K562 (cell line): Measurements from ENCODE around the gene KLHL13. TPM values are rescaled to one million over a fixed set of nuclear protein-coding genes. Genes with fewer than 3 reads are reported as not detected.

ENCODE experiments used
- ATAC-seq: fragments of 200-7000 bp; cut with Tn5 transposase; 3 replicates; pipeline ENCODE4 v1.9.1; 2020; ENCODE audit warnings: moderate library complexity
- BruUV-seq: library from RNA; stranded (reverse); fragments of 400-500 nt; replicated peaks from 2 replicates; lab custom pipeline; 2021; lab: Mats Ljungman, UMichigan
- CTCF ChIA-PET: fragments of 300-600 bp; formaldehyde crosslinking; extraction: SDS; loops from one replicate; lab custom pipeline; 2021; ENCODE audit warnings: low intra/inter-chr PET ratio; lab: Yijun Ruan, JAX
- POLR2A ChIA-PET: fragments of 300-600, 350-650 bp; sonication (Branson Sonifier 250); formaldehyde crosslinking; extraction: SDS; loops from one replicate; lab custom pipeline; 2021; ENCODE audit warnings: antibody characterized with exemption, inconsistent platforms; lab: Yijun Ruan, JAX
- DNase-seq, 4 experiments: peaks; one replicate each; pipeline versions ENCODE4 v3.0.0 to v3.0.0-alpha.2; 2011 to 2018; ENCODE audit warnings: low spot score in 3 of 4, mixed read lengths in 3 of 4; ENCODE audit errors: extremely low read depth in 1 of 4
- FAIRE-seq: peaks from 2 replicates; lab custom pipeline; 2011; peaks lifted over from hg19 to GRCh38; lab: Jason Lieb, UNC
- H2AFZ ChIP-seq: 2 replicates; pipeline ENCODE4 v1.6.0; 2011; ENCODE audit warnings: low read depth, low read length, control low read depth, inconsistent platforms
- H3K27ac ChIP-seq: fragments of 200-600 bp; 3 replicates; pipeline ENCODE4 v1.8.0; 2011; ENCODE audit warnings: low read depth, mild to moderate bottlenecking, control low read depth, inconsistent platforms, low read length, moderate library complexity, mixed read lengths; ENCODE audit errors: extremely low read depth
- H3K27me3 ChIP-seq, 2 experiments: fragments of 300-600 bp in 1 of 2; 2 replicates in 1 of 2; 3 replicates in 1 of 2; pipeline versions ENCODE4 v1.6.0 to v1.8.0; 2011; ENCODE audit warnings: inconsistent platforms in 2 of 2, low read length in 2 of 2, mild to moderate bottlenecking in 1 of 2, mixed read lengths in 1 of 2, moderate library complexity in 1 of 2; ENCODE audit not compliant: control insufficient read depth in 2 of 2, insufficient read depth in 2 of 2
- H3K36me3 ChIP-seq: fragments of 300-600 bp; 3 replicates; pipeline ENCODE4 v1.8.0; 2011; ENCODE audit warnings: mild to moderate bottlenecking, low read length, inconsistent platforms; ENCODE audit not compliant: control insufficient read depth, insufficient read depth
- H3K4me1 ChIP-seq, 2 experiments: fragments of 200-600 bp in 1 of 2; replicated peaks in 1 of 2; 2 replicates in 1 of 2; 3 replicates in 1 of 2; pipeline versions ENCODE4 v1.5.1 to v1.8.0; 2011; ENCODE audit warnings: inconsistent platforms in 2 of 2, low read length in 2 of 2, mild to moderate bottlenecking in 1 of 2, mixed read lengths in 1 of 2, moderate library complexity in 1 of 2; ENCODE audit not compliant: control insufficient read depth in 2 of 2, insufficient read depth in 2 of 2
- H3K4me2 ChIP-seq: 2 replicates; pipeline ENCODE4 v1.6.1; 2011; ENCODE audit warnings: low read length, control low read depth, inconsistent platforms, mixed read lengths; ENCODE audit not compliant: insufficient read depth
- H3K4me3 ChIP-seq: fragments of 200-600 bp; sonication (generic), shearing (Covaris generic); 2 replicates; pipeline ENCODE4 v1.5.1; 2016; ENCODE audit warnings: control low read depth, inconsistent platforms
- H3K79me2 ChIP-seq: fragments of 200-600 bp; 3 replicates; pipeline ENCODE4 v1.8.0; 2011; ENCODE audit warnings: low read length, inconsistent platforms; ENCODE audit not compliant: control insufficient read depth, insufficient read depth
- H3K9ac ChIP-seq, 2 experiments: 2 replicates each; pipeline versions ENCODE4 v1.6.0 to v1.6.1; 2011; ENCODE audit warnings: low read depth in 2 of 2, low read length in 2 of 2, control low read depth in 1 of 2, inconsistent platforms in 1 of 2, mild to moderate bottlenecking in 1 of 2, mixed read lengths in 1 of 2; ENCODE audit not compliant: insufficient read depth in 1 of 2
- H3K9me1 ChIP-seq: one replicate; pipeline ENCODE4 v1.6.0; 2011; ENCODE audit warnings: inconsistent platforms, mild to moderate bottlenecking, low read length, moderate library complexity; ENCODE audit not compliant: control insufficient read depth, insufficient read depth
- H3K9me3 ChIP-seq: replicated peaks from 2 replicates; pipeline ENCODE4 v1.5.1; 2011; ENCODE audit warnings: low read depth, low read length, inconsistent platforms; ENCODE audit not compliant: control insufficient read depth, insufficient read depth
- H4K20me1 ChIP-seq: replicated peaks from 2 replicates; pipeline ENCODE4 v1.6.1; 2011; ENCODE audit warnings: low read length, inconsistent platforms, mixed read lengths; ENCODE audit not compliant: control insufficient read depth, insufficient read depth
- ATF7 ChIP-seq: fragments of 450-650 bp; IDR thresholded peaks from 2 replicates; pipeline ENCODE4 v1.7.1; 2014; ENCODE audit warnings: mild to moderate bottlenecking, moderate library complexity
- BCL6 ChIP-seq: fragments of 250-450 bp; sonication (Bioruptor Pico); IDR thresholded peaks from 2 replicates; pipeline ENCODE4 v1.4.0; 2020
- FOXP1 ChIP-seq: sonication (generic); formaldehyde crosslinking; IDR thresholded peaks from 2 replicates; pipeline ENCODE4 v1.8.0; 2022; ENCODE audit warnings: mild to moderate bottlenecking, missing genetic modification reagents
- KLF16 ChIP-seq: IDR thresholded peaks from 2 replicates; pipeline ENCODE4 v1.6.1; 2016; ENCODE audit warnings: antibody characterized with exemption
- MTA1 ChIP-seq: fragments of 450-650 bp; IDR thresholded peaks from 2 replicates; pipeline ENCODE4 v1.6.1; 2017; ENCODE audit warnings: borderline replicate concordance
- NR2C1 ChIP-seq, 2 experiments: fragments of 450-650 bp; IDR thresholded peaks; 2 replicates each; pipeline ENCODE4 v1.6.1; 2017; ENCODE audit warnings: mild to moderate bottlenecking in 2 of 2, antibody characterized with exemption in 1 of 2, inconsistent platforms in 1 of 2, missing compliant biosample characterization in 1 of 2, missing genetic modification characterization in 1 of 2
- RBBP5 ChIP-seq: fragments of 200-600 bp; sonication (generic); IDR thresholded peaks from 2 replicates; pipeline ENCODE4 v1.6.1; 2012; ENCODE audit warnings: borderline replicate concordance, mild to moderate bottlenecking, low read length, control low read depth, inconsistent platforms; ENCODE audit not compliant: insufficient read depth, poor library complexity, severe bottlenecking
- SETDB1 ChIP-seq: IDR thresholded peaks from one replicate; pipeline ENCODE4 v1.6.1; 2012; ENCODE audit warnings: low read length, control low read depth, inconsistent platforms
- TBL1XR1 ChIP-seq, 2 experiments: IDR thresholded peaks; 2 replicates each; pipeline ENCODE4 v1.6.1; 2012; ENCODE audit warnings: improper control_type of control experiment in 2 of 2, low read length in 2 of 2, mild to moderate bottlenecking in 1 of 2
- TRIM24 ChIP-seq, 2 experiments: fragments of 450-650 bp; IDR thresholded peaks; 2 replicates each; pipeline ENCODE4 v1.6.1; 2016
- ZBTB49 ChIP-seq: sonication (generic); formaldehyde crosslinking; IDR thresholded peaks from 2 replicates; pipeline ENCODE4 v1.8.0; 2022; ENCODE audit warnings: missing genetic modification reagents, mild to moderate bottlenecking, borderline replicate concordance
- ZNF23 ChIP-seq: fragments of 250-450 bp; sonication (Bioruptor Pico); IDR thresholded peaks from 2 replicates; pipeline ENCODE4 v1.4.0; 2020; ENCODE audit warnings: mild to moderate bottlenecking
- ZNF511 ChIP-seq: sonication (generic); formaldehyde crosslinking; IDR thresholded peaks from 2 replicates; pipeline ENCODE4 v1.8.0; 2022; ENCODE audit warnings: mild to moderate bottlenecking, missing genetic modification reagents
- ZNF830 ChIP-seq: fragments of 250-450 bp; sonication (Bioruptor Pico); IDR thresholded peaks from 2 replicates; pipeline ENCODE4 v1.5.0; 2021; ENCODE audit warnings: mild to moderate bottlenecking
- WGBS: fragments of 100-300 bp; shearing (Covaris generic); methylation state at CpG from one replicate; pipeline ENCODE4 v1.1.6; 2016; ENCODE audit warnings: low coverage, mixed read lengths; ENCODE audit not compliant: insufficient coverage; ENCODE audit errors: missing lambda C conversion rate; 5-methylcytosine and 5-hydroxymethylcytosine counted together
- in situ Hi-C: fragments of 300-500 bp; cut with MboI; formaldehyde crosslinking; loops from 4 replicates; pipeline ENCODE4 v1.15.0; 2018; ENCODE audit warnings: inconsistent platforms, mixed read lengths
- intact Hi-C: fragments of 100-400 bp; cut with micrococcal nuclease; formaldehyde crosslinking; loops from 2 replicates; pipeline ENCODE4 v1.14.2; 2022
- polyA plus RNA-seq, 8 experiments: library from polyadenylated mRNA; depleted of rRNA in 4 of 8; stranded (reverse) in 5 of 8; unstranded in 3 of 8; fragments of >200 nt; fragmentation: Nextera tagmentation in 2 of 8; fragmentation: Illumina TruSeq in 1 of 8; extraction: Ambion mirVana in 2 of 8; extraction: Trizol in 1 of 8; gene quantifications; 2 replicates each; pipeline versions ENCODE4 v1.2.1 to v1.2.3, GENCODE V29; 2011 to 2014; ENCODE audit warnings: inconsistent platforms in 1 of 8, missing spikeins in 1 of 8
- total RNA-seq, 7 experiments: library from RNA; depleted of rRNA in 6 of 7; stranded (reverse); fragments of >200 nt in 6 of 7; fragmentation: Illumina TruSeq in 2 of 7; extraction: Trizol in 2 of 7; gene quantifications; 2 replicates each; pipeline versions ENCODE4 v1.2.1 to v1.2.3, GENCODE V29; 2011 to 2021; ENCODE audit warnings: low replicate concordance in 1 of 7
- TF ChIP-seq, protein P1 (sequence below): fragments of 250-450 bp; sonication (Bioruptor Pico); IDR thresholded peaks from 2 replicates; pipeline ENCODE4 v1.4.0; 2020; ENCODE audit warnings: mild to moderate bottlenecking, moderate library complexity, borderline replicate concordance

The KLHL13 gene
- total and polyA plus RNA-seq, 9 of the 15 experiments (the other 6 are each of a cell fraction or from before 2014, with no cell fraction given) = 1.2 to 4.1 (median 2.2) TPM

- H3K9ac ChIP-seq = no peak overlapping the region
- H3K4me3 ChIP-seq = no peak overlapping the region
- ChIA-PET POLR2A (no interaction called here), CTCF (no interaction called here)
- no peak overlapping the region for H3K4me2 ChIP-seq
- no peaks in the 10 kb centered on the region for H4K20me1 ChIP-seq
- no peaks in the 10 kb centered on the region for H3K4me1 ChIP-seq
- intact Hi-C loops (no loop called here), in situ Hi-C loops (no loop called here)
- no peak for TF ChIP-seq ZNF511 (CRISPR knock-in tag)
- TF ChIP-seq SETDB1 = no peak
- TF ChIP-seq TRIM24 (IDR thresholded peaks at IDR 0.05) = no peak
- no peak for TF ChIP-seq ZNF830 (CRISPR knock-in tag)
- TF ChIP-seq MTA1 = no peak
- TF ChIP-seq FOXP1 (CRISPR knock-in tag) = no peak
- TF ChIP-seq RBBP5 = no peak
- TF ChIP-seq, protein P1, sequence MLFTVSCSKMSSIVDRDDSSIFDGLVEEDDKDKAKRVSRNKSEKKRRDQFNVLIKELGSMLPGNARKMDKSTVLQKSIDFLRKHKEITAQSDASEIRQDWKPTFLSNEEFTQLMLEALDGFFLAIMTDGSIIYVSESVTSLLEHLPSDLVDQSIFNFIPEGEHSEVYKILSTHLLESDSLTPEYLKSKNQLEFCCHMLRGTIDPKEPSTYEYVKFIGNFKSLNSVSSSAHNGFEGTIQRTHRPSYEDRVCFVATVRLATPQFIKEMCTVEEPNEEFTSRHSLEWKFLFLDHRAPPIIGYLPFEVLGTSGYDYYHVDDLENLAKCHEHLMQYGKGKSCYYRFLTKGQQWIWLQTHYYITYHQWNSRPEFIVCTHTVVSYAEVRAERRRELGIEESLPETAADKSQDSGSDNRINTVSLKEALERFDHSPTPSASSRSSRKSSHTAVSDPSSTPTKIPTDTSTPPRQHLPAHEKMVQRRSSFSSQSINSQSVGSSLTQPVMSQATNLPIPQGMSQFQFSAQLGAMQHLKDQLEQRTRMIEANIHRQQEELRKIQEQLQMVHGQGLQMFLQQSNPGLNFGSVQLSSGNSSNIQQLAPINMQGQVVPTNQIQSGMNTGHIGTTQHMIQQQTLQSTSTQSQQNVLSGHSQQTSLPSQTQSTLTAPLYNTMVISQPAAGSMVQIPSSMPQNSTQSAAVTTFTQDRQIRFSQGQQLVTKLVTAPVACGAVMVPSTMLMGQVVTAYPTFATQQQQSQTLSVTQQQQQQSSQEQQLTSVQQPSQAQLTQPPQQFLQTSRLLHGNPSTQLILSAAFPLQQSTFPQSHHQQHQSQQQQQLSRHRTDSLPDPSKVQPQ (CRISPR knock-in tag) = no peak
- TF ChIP-seq ZBTB49 (CRISPR knock-in tag) = no peak
- TF ChIP-seq KLF16 = no peak
- TF ChIP-seq ZNF23 (CRISPR knock-in tag) = no peak
- no peak for TF ChIP-seq NR2C1 (IDR thresholded peaks at IDR 0.05)
- TF ChIP-seq NR2C1 (tag; IDR thresholded peaks at IDR 0.05) = no peak
- TF ChIP-seq ATF7 = no peak
- no peak for TF ChIP-seq TBL1XR1 (IDR thresholded peaks at IDR 0.05; ENCODE audit: low read length in 2 of 2)
- no peak for TF ChIP-seq BCL6
- no peaks in the 10 kb centered on the region for H3K27me3 ChIP-seq
- H3K9me3 ChIP-seq = no peaks in the 10 kb centered on the region
- no peaks in the 10 kb centered on the region for H3K36me3 ChIP-seq
- no peak overlapping the region for H2AFZ ChIP-seq
- H3K27ac ChIP-seq = no peak overlapping the region
- FAIRE-seq = no peak
- BruUV-seq = no TSS peak
- WGBS = 0% methylated on average over 1 of the region's 1 CpG
- no peak for ATAC-seq
- DNase-seq = no peak
- no peaks in the 10 kb centered on the region for H3K9me1 ChIP-seq
- no peaks in the 10 kb centered on the region for H3K79me2 ChIP-seq
Measured at GRCh38 chrX:118024482-118024881, 92.1 kb downstream of the KLHL13 start.
